HFF-Myc (cell line): ENCODE measurements around the gene CILP.

Experiments used
- DNase-seq: peaks from one replicate; pipeline ENCODE4 v3.0.0-alpha.2; 2011; ENCODE audit warnings: low read depth; ENCODE audit errors: extremely low read depth
- H3K4me3 ChIP-seq: replicated peaks from 2 replicates; pipeline ENCODE4 v1.5.1; 2011; ENCODE audit warnings: low read depth, mild to moderate bottlenecking, control low read depth, low read length
- TF ChIP-seq, protein P1 (sequence below): IDR thresholded peaks from 2 replicates; pipeline ENCODE4 v1.5.1; 2012; ENCODE audit warnings: mild to moderate bottlenecking, low read depth, low read length, control low read depth; ENCODE audit errors: missing control alignments

CILP gene

DNA sequence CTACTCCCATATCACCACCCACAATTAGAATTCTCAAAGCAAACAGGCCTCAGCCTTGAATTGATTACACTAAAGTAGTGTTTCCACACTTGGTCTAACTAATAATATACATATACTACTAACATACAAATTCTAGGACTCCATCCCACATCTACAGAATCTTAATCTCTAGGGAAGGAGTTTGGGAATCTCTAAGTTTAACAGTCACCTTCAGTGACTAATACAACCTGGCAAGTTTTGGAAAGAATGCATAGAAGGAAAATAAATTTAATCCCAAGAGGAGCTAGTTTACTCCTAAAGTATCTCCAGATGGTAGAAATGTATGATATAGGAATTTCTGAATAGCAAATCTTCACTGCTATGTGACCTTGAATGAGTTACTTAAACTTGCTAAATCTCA lies 35.2 kb downstream of the CILP start:
- TF ChIP-seq, protein P1, sequence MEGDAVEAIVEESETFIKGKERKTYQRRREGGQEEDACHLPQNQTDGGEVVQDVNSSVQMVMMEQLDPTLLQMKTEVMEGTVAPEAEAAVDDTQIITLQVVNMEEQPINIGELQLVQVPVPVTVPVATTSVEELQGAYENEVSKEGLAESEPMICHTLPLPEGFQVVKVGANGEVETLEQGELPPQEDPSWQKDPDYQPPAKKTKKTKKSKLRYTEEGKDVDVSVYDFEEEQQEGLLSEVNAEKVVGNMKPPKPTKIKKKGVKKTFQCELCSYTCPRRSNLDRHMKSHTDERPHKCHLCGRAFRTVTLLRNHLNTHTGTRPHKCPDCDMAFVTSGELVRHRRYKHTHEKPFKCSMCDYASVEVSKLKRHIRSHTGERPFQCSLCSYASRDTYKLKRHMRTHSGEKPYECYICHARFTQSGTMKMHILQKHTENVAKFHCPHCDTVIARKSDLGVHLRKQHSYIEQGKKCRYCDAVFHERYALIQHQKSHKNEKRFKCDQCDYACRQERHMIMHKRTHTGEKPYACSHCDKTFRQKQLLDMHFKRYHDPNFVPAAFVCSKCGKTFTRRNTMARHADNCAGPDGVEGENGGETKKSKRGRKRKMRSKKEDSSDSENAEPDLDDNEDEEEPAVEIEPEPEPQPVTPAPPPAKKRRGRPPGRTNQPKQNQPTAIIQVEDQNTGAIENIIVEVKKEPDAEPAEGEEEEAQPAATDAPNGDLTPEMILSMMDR, result no peak
- no peak for DNase-seq
- H3K4me3 ChIP-seq, result no peak overlapping the region

DNA sequence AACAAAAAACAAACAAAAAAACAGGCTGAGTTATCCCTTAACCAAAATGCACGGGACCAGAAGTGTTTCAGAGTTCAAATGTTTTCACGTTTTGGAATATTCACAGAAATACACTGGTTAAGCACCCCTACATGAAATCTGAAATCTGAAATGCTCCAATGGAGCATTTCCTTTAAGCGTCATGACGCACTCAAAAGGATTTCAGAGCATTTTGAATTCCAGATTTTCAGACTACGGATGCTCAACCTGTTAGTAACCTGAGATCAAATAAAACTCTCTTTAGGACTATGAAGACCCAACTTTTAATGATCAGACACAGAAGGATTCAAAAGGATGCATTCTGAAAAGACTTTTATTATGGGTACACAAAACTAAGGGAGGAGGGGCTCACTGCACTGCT lies 35.8 kb downstream of the CILP start:
- TF ChIP-seq, protein P1, result no peak
- no peak for DNase-seq
- H3K4me3 ChIP-seq, result no peak overlapping the region

DNA sequence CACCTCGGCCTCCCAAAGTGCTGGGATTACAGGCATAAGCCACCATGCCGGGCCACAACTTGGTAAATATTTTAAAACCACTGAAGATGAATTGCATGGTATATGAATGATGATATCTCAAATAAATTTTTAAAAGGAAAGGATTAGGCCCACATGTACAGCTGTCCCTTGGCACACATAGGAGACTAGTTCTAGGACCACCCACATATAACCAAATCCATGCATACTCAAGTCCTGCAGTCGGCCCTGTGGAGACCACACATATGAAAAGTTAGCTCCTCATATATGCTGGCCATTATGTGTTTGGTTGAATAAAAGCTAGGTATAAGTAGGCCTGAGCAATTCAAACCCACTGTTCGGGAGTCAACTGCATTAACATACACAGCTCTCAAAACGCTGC lies 36.8 kb downstream of the CILP start:
- no peak for DNase-seq
- TF ChIP-seq, protein P1, result no peak
- H3K4me3 ChIP-seq, result no peak overlapping the region

DNA sequence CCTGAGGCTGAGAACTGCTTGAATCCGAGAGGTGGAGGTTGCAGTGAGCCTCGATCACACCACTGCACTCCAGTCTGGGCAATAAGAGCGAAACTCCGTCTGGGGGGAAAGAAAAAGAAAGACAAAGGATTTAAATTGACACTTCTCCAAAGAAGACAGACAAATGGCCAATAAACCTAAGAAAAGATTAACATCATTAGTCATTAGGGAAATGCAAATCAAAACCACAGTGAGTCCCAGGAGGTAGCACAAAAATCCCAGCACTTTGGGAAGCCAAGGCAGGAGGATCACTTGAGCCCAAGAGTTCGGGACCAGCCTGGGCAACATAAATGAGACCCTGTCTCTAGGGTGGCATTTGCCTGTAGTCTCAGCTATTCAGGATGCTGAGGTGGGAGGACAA lies 38.7 kb downstream of the CILP start:
- DNase-seq, result no peak
- H3K4me3 ChIP-seq, result no peak overlapping the region
- TF ChIP-seq, protein P1, result no peak

DNA sequence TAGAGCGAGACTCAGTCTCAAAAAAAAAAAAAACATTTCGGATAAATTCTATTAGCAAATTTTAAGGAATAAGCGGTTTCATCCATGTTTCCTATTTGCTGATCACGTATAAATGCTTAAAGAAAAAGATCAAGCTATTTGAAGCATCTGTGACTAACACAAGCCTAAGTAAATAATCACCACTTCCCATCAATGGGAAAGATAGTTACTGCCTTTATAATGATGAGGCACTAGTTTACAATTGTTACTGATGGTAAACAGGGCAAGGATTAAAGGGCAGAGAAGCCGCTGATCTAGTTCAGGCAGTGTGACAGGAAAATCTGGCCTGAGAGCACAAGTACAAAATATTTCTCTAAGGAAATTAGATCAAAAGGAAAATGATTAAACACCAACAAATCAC lies 39.8 kb downstream of the CILP start:
- no peak overlapping the region for H3K4me3 ChIP-seq
- TF ChIP-seq, protein P1, result no peak
- no peak for DNase-seq

DNA sequence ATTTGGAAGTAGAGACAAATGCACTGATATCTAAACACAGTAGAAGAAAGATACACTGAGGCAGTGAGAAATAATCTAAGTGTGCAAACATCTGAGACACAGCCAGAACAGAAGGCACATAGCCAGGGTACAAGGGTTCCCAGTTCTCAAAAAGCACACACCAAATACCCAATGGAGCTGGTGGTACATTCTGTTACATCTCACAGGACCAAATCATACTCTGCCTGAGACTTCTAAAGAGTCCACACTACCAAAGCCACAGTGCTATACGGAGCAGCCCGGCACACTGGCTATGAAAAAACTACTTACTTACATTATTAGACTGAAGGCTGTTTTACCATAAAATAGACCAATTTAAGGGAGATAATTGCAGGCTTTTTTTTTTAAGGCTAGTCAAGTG lies 45.4 kb downstream of the CILP start:
- no peak for DNase-seq
- TF ChIP-seq, protein P1, result no peak
- H3K4me3 ChIP-seq, result no peak overlapping the region

DNA sequence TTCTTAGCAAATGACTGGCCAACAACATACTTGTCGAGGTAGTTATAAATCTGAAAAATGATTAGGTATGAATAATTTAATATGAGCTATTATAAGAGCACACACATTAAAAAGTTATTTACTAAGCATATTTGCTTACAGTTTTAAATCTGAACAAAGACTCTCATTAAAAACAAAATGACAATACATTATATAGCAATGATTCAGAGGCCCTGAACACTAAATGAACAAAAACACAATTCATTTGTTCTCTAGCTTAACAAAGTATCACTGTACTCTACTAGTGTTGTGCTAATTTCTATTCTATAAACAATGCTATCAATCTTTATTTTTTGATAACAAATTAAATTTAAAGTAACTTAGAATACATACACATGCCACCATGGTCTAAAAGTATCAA lies 47.1 kb downstream of the CILP start:
- no peak overlapping the region for H3K4me3 ChIP-seq
- DNase-seq, result no peak
- TF ChIP-seq, protein P1, result no peak
